ENCODE measurements around the gene SH3YL1.

SH3YL1 gene, protein sequence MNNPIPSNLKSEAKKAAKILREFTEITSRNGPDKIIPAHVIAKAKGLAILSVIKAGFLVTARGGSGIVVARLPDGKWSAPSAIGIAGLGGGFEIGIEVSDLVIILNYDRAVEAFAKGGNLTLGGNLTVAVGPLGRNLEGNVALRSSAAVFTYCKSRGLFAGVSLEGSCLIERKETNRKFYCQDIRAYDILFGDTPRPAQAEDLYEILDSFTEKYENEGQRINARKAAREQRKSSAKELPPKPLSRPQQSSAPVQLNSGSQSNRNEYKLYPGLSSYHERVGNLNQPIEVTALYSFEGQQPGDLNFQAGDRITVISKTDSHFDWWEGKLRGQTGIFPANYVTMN

DNA sequence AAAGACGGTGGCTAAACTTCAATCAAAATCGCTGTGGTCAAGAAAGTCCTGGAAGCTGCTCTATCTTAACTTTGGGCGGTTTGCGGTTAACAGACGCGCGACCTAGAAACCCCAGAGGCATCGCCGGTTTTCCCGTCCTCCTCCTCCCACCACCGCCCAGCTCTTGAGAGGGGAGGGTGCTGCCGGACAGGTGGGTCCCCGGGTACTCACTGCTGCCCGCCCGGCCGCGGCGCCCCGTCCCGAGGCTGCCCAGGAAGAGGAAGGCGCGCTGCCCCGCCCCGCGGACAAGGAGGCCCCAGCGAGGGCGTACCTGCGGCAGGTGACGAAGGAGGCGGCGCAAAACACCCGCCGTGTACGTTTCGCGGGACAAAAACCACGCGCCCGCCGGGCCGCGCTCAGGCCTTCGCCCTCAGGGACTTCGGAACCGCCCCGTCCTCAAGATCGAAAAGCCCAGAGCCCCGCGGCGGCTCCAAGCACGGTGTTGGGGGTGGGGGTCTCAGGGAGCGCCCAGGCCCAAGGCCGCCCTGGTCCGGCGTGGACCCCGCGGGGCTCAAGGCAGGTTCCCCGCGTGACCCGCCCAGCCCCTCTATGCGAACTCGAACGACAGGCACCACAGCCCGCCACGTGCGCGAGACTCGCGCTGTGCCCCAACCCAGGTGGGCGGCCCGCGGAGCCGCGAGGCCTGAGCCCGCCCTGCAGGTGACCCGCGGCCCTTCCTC is at the start of gene SH3YL1:
TSS of gene SH3YL1 (minus strand) at position 259 of the 719 bp plus-strand sequence. CDS start at position 211, 48 bp downstream.
- in situ Hi-C loops (cut with HindIII; ENCODE audit: low pct_unique_long_range_greater_than_20kb, low sequenced_read_pairs): no loop called here
- DNase-seq (ENCODE audit: low read depth in 1 of 2, low spot score in 1 of 2): peak; percentile 71 to 83
- TF ChIP-seq JUND (IDR thresholded peaks at IDR 0.05; ENCODE audit: low read depth): no peak

DNA sequence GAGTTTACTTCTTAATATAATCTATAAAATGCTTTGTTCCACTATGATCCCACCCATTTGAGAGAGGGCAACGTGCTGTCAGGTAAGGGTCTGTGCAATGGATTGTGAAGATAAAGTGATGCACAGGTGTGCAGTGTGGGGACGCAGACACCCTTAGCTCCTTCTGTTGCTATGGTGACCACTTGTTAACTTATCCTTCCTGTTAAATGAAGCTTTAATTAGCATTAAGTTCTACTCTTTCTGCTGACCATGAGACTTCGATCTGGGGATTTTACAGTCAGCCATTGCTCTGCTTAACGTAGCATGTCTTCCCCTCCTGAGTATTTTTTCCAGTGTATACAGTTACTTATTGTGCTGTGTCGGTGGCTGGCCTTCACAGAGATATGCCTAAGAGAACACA is 47.2 kb upstream of the SH3YL1 start:
- no peak for TF ChIP-seq JUND (IDR thresholded peaks at IDR 0.05; ENCODE audit: low read depth)
- DNase-seq (ENCODE audit: low read depth in 1 of 2, low spot score in 1 of 2): no peak
- in situ Hi-C loops (cut with HindIII; ENCODE audit: low pct_unique_long_range_greater_than_20kb, low sequenced_read_pairs): no loop called here

GRCh38 chr2:309954-310510 is 46.2 kb upstream of the SH3YL1 start:
- TF ChIP-seq JUND (IDR thresholded peaks at IDR 0.05; ENCODE audit: low read depth): no peak
- in situ Hi-C loops (cut with HindIII; ENCODE audit: low pct_unique_long_range_greater_than_20kb, low sequenced_read_pairs): no loop called here

DNA sequence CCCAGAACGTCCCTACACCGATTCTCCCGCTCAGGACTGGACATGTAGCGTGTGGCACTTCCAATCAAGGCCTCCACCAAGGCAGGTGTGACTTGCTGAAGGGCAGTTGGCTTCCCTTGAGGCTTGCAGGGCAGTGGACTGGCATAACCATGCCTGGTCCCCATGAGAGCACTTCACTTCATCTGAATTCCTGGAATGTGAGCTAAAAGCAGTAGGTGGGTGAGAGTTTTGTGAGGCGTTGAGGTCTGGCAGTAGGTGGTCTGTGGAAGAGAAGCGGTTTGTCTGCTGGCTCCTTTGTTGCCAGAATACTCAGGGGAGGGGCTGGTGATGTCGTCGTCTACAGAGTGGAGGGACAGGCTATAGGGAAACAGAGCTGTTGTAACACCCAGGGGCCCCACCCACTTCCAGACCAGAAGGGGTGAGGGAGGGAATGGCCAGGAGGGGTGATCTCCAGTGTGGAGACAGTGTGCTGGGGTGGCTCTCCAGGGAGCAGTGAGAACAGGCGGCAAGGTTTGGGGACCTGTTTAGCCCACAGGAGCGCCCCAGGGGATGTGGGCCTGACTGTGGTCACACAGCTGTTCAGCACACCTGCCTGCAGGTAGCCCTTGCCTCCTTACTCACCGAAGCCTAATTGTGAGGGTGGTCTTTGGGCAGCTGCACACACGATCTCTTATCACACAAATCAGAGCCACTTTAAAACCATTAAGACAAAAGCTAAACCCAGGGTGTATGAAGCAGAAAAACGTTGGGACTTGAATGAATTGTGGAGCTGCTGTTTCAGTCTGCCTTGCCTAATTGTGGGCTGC is 45.5 kb upstream of the SH3YL1 start:
- DNase-seq (ENCODE audit: low read depth in 1 of 2, low spot score in 1 of 2): no peak
- in situ Hi-C loops (cut with HindIII; ENCODE audit: low pct_unique_long_range_greater_than_20kb, low sequenced_read_pairs): no loop called here
- TF ChIP-seq JUND (IDR thresholded peaks at IDR 0.05; ENCODE audit: low read depth): no peak

More at GRCh38 chr2:309954-310510, 46.2 kb upstream of the SH3YL1 start:
- DNase-seq (ENCODE audit: low read depth in 1 of 2, low spot score in 1 of 2): no peak

DNA sequence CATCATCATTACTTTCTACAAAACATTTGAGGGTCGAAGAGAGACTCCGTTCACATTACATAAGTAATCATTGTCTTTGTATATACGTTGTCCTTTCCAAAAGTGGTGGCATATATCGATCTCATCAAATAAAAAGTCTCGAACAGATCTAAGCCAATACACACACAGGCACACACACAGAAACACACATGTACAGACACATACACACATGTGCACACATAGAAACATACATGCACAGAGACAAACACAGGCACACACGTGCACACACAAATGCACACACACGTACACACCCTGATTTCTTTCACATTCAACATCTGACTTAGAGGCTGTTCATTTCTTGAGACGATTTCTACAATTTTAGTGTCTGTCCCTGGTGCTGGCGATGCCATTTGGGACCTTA is 41.5 kb upstream of the SH3YL1 start:
- in situ Hi-C loops (cut with HindIII; ENCODE audit: low pct_unique_long_range_greater_than_20kb, low sequenced_read_pairs): no loop called here
- DNase-seq (ENCODE audit: low read depth in 1 of 2, low spot score in 1 of 2): no peak
- no peak for TF ChIP-seq JUND (IDR thresholded peaks at IDR 0.05; ENCODE audit: low read depth)

- TF ChIP-seq JUND (IDR thresholded peaks at IDR 0.05; ENCODE audit: low read depth): no peak
- in situ Hi-C loops (cut with HindIII; ENCODE audit: low pct_unique_long_range_greater_than_20kb, low sequenced_read_pairs): no loop called here
- DNase-seq (ENCODE audit: low read depth in 1 of 2, low spot score in 1 of 2): no peak
Measured at GRCh38 chr2:296354-296753, 32.5 kb upstream of the SH3YL1 start.

- in situ Hi-C loops (cut with HindIII; ENCODE audit: low pct_unique_long_range_greater_than_20kb, low sequenced_read_pairs): no loop called here
- DNase-seq (ENCODE audit: low read depth in 1 of 2, low spot score in 1 of 2): no peak
- TF ChIP-seq JUND (IDR thresholded peaks at IDR 0.05; ENCODE audit: low read depth): no peak
Measured at GRCh38 chr2:295090-295489, 31.3 kb upstream of the SH3YL1 start.

- in situ Hi-C loops (cut with HindIII; ENCODE audit: low pct_unique_long_range_greater_than_20kb, low sequenced_read_pairs): no loop called here
- no peak for TF ChIP-seq JUND (IDR thresholded peaks at IDR 0.05; ENCODE audit: low read depth)
- peak; percentile 63 to 68 for DNase-seq (ENCODE audit: low read depth in 1 of 2, low spot score in 1 of 2)
Measured at GRCh38 chr2:290090-290722, 26.4 kb upstream of the SH3YL1 start.

- no peak for TF ChIP-seq JUND (IDR thresholded peaks at IDR 0.05; ENCODE audit: low read depth)
- DNase-seq (ENCODE audit: low read depth in 1 of 2, low spot score in 1 of 2): peak; percentile 16 to 23
- in situ Hi-C loops (cut with HindIII; ENCODE audit: low pct_unique_long_range_greater_than_20kb, low sequenced_read_pairs): no loop called here
Measured at GRCh38 chr2:289362-290089, 25.7 kb upstream of the SH3YL1 start.

DNA sequence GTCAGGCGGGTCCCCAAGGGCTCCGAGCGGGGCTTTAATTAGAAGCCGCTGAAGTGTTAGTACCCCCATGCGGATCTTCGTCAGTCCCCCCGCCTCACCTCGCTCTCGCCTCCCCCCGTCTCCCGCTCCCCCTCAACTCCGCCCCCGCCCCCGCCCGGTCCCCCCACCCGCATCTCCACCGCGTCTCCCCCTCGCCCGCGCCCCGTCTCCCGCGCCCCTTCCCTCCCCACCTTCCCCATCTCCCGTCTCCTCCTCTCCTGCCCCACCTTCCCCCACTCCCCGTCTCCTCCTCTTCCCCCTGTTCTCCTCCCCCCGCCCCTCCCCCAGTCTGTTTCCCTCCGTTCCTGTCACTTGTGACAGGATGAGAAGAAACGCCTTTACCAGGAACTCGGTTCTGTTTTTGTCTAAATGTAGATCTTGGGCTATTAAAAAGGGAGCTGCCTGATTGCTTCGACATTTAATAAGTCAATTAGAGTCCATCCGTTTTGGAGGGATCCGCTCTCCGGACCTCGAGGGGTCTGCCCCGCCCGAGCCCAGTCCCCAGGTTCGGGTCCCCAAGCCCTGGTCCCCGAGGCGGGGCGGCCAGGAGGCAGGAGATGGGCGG is 25.0 kb upstream of the SH3YL1 start:
- DNase-seq (ENCODE audit: low read depth in 1 of 2, low spot score in 1 of 2): no peak
- in situ Hi-C loops (cut with HindIII; ENCODE audit: low pct_unique_long_range_greater_than_20kb, low sequenced_read_pairs): no loop called here
- no peak for TF ChIP-seq JUND (IDR thresholded peaks at IDR 0.05; ENCODE audit: low read depth)
